HFF-Myc (cell line): ENCODE results near the gene ITGA4.

Experiments used
- DNase-seq: peaks from one replicate; pipeline ENCODE4 v3.0.0-alpha.2; 2011; ENCODE audit warnings: low read depth; ENCODE audit errors: extremely low read depth
- H3K4me3 ChIP-seq: replicated peaks from 2 replicates; pipeline ENCODE4 v1.5.1; 2011; ENCODE audit warnings: low read depth, mild to moderate bottlenecking, control low read depth, low read length
- TF ChIP-seq, protein P1 (sequence below): IDR thresholded peaks from 2 replicates; pipeline ENCODE4 v1.5.1; 2012; ENCODE audit warnings: mild to moderate bottlenecking, low read depth, low read length, control low read depth; ENCODE audit errors: missing control alignments

The ITGA4 gene

DNA sequence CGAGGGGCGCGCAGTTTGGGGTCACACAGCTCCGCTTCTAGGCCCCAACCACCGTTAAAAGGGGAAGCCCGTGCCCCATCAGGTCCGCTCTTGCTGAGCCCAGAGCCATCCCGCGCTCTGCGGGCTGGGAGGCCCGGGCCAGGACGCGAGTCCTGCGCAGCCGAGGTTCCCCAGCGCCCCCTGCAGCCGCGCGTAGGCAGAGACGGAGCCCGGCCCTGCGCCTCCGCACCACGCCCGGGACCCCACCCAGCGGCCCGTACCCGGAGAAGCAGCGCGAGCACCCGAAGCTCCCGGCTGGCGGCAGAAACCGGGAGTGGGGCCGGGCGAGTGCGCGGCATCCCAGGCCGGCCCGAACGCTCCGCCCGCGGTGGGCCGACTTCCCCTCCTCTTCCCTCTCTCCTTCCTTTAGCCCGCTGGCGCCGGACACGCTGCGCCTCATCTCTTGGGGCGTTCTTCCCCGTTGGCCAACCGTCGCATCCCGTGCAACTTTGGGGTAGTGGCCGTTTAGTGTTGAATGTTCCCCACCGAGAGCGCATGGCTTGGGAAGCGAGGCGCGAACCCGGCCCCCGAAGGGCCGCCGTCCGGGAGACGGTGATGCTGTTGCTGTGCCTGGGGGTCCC is at the start of gene ITGA4:
ITGA4 (plus strand) TSS at position 266 of the 620 bp plus-strand sequence; CDS start at position 535, 269 bp downstream.
- TF ChIP-seq, protein P1, sequence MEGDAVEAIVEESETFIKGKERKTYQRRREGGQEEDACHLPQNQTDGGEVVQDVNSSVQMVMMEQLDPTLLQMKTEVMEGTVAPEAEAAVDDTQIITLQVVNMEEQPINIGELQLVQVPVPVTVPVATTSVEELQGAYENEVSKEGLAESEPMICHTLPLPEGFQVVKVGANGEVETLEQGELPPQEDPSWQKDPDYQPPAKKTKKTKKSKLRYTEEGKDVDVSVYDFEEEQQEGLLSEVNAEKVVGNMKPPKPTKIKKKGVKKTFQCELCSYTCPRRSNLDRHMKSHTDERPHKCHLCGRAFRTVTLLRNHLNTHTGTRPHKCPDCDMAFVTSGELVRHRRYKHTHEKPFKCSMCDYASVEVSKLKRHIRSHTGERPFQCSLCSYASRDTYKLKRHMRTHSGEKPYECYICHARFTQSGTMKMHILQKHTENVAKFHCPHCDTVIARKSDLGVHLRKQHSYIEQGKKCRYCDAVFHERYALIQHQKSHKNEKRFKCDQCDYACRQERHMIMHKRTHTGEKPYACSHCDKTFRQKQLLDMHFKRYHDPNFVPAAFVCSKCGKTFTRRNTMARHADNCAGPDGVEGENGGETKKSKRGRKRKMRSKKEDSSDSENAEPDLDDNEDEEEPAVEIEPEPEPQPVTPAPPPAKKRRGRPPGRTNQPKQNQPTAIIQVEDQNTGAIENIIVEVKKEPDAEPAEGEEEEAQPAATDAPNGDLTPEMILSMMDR = peak; percentile 87
- DNase-seq = peak; percentile 39
- peak within 1 kb of the TSS; percentile 84 for H3K4me3 ChIP-seq

DNA sequence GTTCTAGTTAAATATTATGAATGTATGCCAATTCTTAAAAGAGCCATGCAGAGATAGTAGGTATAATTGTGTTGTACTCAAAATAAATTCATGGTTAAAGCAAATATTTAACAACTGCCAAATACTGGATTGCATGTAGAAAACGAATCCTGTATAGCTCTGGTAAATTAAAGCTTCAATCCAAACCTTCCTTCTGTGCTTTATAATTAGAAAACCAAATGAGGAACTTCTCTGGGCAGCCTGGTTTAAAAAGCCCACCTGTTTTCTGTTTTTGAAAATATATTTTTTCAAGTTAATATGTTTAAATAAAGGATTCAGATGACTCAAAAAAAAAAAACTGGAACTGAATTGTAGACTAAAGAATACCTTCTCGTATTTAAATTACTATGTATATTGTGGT is 48.3 kb upstream of the ITGA4 start:
- DNase-seq = no peak
- H3K4me3 ChIP-seq = no peak overlapping the region
- TF ChIP-seq, protein P1 = no peak

DNA sequence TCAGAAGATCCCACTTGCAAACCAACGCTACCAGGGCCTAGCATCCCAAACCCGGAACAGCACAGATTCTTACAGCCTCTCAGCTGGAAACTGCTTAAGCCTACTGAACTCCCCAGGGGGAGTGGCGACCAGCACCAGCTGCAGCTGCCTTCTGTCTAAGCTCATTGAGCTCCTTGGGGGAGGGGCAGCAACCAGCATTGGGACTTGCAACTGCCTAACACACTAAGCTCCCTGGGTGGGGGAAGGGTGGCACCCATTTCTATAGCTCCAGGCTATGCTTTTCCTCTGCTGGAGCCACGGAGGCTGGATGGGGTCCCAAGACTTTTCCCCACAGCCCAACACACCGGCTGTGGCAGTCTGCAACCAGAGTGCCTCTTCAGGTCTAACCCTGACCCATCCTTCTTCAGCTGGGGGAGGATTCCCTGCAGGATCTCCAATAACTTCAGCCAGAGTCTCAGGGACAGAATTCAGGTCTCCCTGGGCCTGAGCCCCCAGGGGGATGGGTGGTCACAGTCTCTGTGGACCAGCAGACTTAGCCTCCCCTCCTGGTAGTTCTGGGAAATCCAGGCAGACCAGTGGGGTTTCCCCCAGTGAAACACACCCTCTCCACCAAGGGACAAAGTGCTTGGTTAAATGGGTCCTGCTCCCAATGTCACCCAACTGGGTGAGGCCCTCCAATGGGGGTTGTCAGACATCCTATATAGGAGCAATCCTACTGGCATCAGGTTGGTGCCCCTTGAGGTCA is 45.9 kb upstream of the ITGA4 start:
- TF ChIP-seq, protein P1 = no peak
- DNase-seq = no peak
- no peak overlapping the region for H3K4me3 ChIP-seq

DNA sequence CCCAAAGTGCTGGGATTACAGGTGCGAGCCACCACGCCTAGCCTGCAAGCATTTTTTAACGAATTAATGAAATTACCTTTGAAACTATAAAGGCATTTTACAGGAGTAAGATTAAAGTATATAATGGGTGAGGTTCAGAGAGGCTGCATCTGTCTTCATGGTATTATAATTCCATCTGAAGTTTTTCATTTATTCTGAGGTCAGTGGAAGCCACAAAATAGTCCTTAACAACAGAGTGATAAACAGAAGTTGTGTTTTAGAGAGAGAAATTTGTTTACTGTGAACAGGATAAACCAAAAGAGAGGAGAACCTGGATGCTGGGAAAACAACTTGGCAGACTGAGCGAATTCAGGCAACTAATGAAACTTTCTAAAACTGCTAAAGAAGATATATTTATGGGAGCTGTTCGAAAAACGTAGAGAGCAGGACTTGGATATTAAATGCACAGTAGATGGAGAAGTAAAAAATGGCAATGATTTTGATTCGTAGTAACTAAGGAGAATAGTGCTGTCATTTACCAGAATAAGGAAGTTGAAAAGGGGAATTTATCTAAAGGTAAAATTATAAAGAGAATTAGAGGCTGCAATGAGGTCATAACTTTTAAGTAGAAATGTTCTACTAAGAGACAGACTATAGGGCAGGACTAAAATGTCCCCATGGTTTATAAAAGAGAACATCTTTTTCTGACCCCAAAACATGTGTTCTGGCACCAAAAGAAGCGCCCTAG is 37.9 kb upstream of the ITGA4 start:
- H3K4me3 ChIP-seq = no peak overlapping the region
- TF ChIP-seq, protein P1 = no peak
- DNase-seq = no peak

DNA sequence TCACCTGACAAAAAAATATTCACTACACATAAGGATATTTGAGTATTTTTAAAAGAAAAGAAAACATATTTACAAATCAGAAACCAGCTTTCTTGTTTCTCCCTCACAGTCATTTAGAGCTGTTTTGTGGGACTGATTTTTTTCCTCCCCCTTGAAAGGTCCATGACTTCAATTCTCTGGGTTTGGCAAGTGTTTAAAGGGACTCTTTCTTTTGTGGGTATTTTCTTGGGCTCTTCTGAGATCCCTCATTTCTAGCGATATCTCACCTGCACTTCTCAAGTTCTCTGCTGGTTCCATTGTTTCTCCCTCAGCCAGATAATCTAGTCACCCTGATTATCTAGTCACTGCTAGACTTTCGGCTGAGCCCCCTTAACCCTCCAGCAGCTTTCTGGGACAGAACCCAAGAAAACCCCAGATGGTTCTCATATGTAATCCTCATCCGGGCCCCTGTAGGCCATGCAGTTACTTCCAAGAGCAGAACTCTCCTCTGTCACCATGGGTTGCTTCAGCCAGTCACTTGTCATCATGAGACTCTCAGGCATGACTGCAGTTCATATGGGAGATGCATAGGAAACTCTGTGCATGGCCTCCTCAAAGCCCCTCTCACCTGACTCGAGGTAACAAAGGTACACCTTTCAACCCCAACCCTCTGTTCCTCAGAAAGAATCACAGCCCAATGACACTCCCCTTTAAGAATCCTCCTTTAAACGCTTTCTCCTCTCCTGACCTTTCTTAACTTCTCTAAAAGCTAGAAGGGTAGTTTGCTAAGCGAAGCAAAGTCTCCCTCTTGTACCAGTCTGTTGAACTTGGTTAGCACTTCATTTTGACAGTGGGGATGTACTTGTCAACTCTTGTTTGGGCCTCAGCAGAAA is 36.7 kb upstream of the ITGA4 start:
- H3K4me3 ChIP-seq = no peak overlapping the region
- TF ChIP-seq, protein P1 = no peak
- no peak for DNase-seq

DNA sequence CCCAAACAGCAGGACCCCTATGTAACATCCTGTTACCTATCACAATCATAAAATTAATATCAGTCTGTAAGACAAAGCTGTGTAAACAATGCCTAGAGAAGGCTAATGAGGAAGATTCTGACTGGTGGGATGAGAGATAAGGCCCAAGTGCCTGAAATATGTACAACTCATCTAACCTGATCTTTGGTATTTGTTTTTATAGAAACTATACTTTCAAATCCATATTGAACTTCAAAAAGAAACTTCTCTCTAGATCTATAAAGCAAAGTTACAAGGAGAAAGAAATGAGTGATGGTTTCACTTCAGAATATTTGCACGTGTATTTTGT is 36.1 kb upstream of the ITGA4 start:
- H3K4me3 ChIP-seq = no peak overlapping the region
- TF ChIP-seq, protein P1 = no peak
- no peak for DNase-seq
